22Rv1 (cell line): Measurements from ENCODE around the gene CIDEB.

Source experiments
- CTCF ChIP-seq: fragments of 450-650 bp; IDR thresholded peaks from 2 replicates; pipeline ENCODE4 v1.5.1; 2017; ENCODE audit warnings: mild to moderate bottlenecking
- ZFX ChIP-seq: fragments of 450-650 bp; IDR thresholded peaks from 2 replicates; pipeline ENCODE4 v1.6.1; 2017; ENCODE audit warnings: antibody characterized with exemption, borderline replicate concordance

DNA sequence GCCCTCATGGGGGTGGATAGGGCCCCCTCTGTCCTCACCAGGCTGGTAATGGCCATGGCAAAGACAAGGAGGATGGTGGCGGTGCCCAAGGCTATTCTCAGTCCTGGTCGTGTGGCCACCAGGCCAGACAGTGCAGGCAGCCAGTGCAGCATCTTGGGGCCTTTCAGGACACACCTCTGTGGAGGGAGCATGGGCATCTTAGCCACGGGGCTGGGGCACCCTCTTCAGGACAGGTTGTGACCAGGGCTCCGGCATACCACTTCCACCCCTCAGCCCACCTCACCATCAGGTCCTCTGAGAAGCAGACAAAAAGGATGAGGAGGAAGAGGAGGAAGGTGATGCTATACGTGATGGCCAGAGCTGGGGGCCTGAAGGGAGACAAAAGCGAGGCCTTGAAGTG is 16.2 kb upstream of the CIDEB start:
- no peak for TF ChIP-seq CTCF
- no peak for TF ChIP-seq ZFX
